Epithelial cell of prostate (primary cell): ENCODE data around the gene KCTD3.

Experiments used
- DNase-seq: peaks from one replicate; pipeline ENCODE4 v3.0.0-alpha.2; 2011; ENCODE audit warnings: low read depth, low spot score
- H3K27ac ChIP-seq: fragments of 450-650 bp; 2 replicates; pipeline ENCODE4 v1.5.1; 2017; ENCODE audit warnings: mild to moderate bottlenecking

KCTD3 gene

GRCh38 chr1:215555531-215555930, 11.6 kb upstream of the KCTD3 start:
- no peak overlapping the region for H3K27ac ChIP-seq
- no peak for DNase-seq

DNA sequence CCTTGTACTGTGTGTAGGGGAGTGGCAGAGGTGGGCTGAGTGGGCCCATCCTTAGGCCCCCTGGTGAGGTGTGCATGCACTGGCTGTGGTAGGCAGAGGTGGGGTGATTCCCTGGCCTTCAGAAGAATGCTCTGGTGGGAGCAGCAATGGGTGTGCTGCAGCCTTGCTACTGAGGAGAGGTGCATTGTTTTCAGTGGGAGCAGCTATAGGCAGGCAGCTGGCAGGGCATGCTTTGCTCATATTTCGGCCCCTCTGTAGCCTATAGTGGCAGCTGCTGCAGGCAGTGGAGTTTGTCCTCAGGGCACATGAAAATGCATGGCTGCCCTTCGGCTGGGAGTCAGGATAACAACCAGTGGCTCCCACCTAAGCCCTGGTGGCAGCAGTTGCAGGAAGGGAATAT, 10.1 kb upstream of the KCTD3 start:
- DNase-seq, result no peak
- no peak overlapping the region for H3K27ac ChIP-seq

GRCh38 chr1:215557504-215557903, 9.6 kb upstream of the KCTD3 start:
- DNase-seq, result no peak
- no peak overlapping the region for H3K27ac ChIP-seq

GRCh38 chr1:215557992-215558626, 9.0 kb upstream of the KCTD3 start:
- no peak overlapping the region for H3K27ac ChIP-seq
- no peak for DNase-seq

- DNase-seq, result no peak
- peak overlapping the region; percentile 72 for H3K27ac ChIP-seq
Measured at GRCh38 chr1:215567491-215568298, 591 bp downstream of the KCTD3 start.

DNA sequence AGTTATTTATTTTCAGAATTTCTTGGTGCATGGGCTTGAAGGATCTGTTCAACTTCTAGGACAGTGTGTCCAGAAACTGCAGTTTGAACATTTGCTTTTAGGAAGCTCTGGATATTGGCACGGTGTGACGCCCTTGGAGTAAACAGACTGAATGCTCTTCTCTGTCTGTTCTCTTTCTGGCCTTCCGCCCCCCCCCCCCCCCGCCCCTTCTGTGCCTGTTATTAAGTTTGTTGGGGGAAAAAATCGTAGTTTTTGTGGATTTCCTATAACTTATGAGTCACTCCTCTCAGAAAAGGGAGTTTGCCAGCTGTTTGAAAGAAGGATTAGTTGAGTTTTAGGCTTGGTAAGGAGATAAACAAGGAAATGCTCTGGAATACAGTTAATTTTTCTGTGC, 1.2 kb downstream of the KCTD3 start:
- peak overlapping the region; percentile 72 for H3K27ac ChIP-seq
- no peak for DNase-seq

- no peak for DNase-seq
- peak overlapping the region; percentile 28 for H3K27ac ChIP-seq
Measured at GRCh38 chr1:215569986-215570824, 3.1 kb downstream of the KCTD3 start.

- DNase-seq, result no peak
- peak overlapping the region; percentile 74 for H3K27ac ChIP-seq
Measured at GRCh38 chr1:215581896-215582295, 14.8 kb downstream of the KCTD3 start.

DNA sequence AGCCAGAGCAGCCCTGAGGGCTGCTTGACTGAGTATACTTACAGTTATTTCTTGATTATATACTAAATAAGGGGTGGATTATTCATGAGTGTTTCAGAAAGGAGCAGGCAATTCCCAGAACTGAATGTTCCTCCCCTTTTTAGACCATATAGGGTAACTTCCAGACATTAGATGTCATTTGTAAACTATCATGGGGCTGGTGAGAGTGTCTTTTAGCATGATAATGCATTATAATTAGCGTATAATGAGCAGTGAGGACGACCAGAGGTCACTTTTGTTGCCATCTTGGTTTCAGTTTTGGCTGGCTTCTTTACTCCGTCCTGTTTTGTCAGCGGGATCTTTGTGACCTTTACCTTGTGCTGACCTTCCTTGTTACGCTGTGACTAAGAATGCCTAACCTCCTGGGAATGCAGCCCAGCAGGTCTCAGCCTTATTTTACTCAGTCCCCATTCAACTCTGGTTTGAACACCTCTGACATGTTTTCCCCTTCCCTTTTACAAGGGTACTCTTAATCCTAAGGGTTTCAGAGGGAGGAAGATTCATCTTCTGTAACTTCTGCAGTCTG, 16.2 kb downstream of the KCTD3 start:
- peak overlapping the region; percentile 74 for H3K27ac ChIP-seq
- peak; percentile 41 for DNase-seq

DNA sequence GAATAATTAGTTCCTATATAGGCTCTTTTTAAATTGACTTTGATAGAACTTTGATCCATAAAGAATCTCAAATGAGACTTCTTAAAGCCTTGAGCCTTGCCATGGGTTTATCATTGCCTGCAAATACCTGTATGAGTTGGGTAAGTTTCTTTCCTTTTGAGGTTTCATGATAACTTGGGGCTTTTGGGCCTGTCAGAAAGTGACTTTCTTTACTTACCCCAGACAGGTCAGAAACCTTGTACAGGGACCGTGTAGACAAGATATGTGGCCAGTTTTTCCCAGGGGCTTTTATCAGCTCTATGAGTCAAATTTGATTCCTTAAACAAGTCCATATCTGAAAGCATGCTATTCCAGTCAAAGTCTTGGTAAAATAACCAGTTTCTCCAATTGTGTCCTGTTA, 17.3 kb downstream of the KCTD3 start:
- H3K27ac ChIP-seq, result peak overlapping the region; percentile 74
- no peak for DNase-seq

DNA sequence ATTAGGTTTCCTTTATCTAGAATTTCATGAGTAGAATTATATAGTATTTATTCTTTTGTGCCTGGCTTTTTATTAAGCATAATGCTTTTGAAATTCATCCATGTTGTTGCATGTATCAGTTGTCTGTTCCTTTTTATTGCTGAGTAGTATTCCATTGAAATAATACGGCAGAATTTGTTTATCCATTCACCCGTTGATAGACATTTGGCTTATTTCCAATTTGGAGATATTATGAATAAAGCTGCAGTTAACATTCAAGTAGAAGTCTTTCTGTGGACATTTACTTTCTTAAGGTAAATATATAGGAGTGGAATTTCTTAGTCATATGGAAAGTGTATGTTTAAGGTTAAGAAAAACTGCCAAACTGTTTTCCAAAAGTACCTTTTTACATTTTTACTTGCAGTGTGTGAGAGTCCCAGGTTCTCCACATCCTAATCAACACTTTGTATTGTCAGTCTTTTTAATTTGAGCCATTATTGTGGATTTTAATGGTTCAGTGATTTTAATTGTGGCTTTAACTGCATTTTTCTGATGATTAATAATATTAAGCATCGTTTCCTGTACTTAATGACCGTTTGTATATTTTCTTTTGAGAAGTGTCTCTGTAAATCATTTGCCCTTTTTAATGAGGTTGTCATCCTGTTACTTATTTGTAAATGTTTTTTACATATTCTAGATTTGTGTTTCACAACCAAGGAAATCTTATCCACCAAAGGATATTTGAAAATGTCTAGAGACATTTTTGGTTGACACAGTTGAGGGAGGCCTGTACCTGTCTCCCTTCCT, 22.7 kb downstream of the KCTD3 start:
- DNase-seq, result no peak
- H3K27ac ChIP-seq, result no peak overlapping the region

GRCh38 chr1:215590779-215591491, 23.8 kb downstream of the KCTD3 start:
- no peak overlapping the region for H3K27ac ChIP-seq
- DNase-seq, result no peak

GRCh38 chr1:215594640-215595039, 27.5 kb downstream of the KCTD3 start:
- H3K27ac ChIP-seq, result peak overlapping the region; percentile 12
- DNase-seq, result no peak

GRCh38 chr1:215595231-215595630, 28.1 kb downstream of the KCTD3 start:
- peak overlapping the region; percentile 12 for H3K27ac ChIP-seq
- DNase-seq, result no peak

DNA sequence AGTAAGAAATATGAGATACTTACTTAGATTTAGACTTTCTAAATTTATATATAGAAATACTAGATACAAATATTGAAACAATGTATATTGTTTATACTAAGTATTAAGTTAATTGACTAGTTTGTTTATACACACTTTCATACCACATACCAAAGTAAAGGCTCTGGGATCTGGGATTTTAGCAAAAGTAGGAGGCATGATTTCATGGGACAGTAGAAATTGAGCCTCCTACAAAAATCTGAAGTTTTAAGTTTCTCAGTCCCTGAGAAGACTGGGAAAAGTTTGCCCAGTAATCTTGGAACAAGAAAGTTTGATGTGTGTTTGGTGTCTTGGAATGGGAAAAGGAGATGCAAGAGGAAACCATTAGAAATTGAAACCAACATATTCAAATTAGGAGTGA, 30.9 kb downstream of the KCTD3 start:
- H3K27ac ChIP-seq, result no peak overlapping the region
- no peak for DNase-seq

GRCh38 chr1:215599418-215600074, 32.4 kb downstream of the KCTD3 start:
- no peak for DNase-seq
- no peak overlapping the region for H3K27ac ChIP-seq

GRCh38 chr1:215600258-215600792, 33.2 kb downstream of the KCTD3 start:
- no peak overlapping the region for H3K27ac ChIP-seq
- DNase-seq, result no peak

DNA sequence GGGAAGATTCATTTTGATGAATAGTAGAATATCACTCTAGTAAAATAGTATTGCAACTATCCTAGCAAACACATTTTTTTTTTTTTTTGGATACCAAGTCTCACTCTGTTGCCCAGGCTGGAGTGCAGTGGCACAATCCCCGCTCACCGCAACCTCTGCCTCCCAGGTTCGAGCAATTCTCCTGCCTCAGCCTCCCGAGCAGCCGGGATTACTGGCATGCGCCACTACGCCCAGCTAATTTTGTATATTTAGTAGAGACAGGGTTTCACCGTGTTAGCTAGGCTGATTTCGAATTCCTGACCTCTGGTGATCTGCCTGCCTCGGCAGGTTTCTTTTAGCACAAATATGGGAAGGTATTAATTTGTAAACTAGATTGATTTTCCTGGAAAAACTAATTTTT, 33.8 kb downstream of the KCTD3 start:
- no peak overlapping the region for H3K27ac ChIP-seq
- no peak for DNase-seq

DNA sequence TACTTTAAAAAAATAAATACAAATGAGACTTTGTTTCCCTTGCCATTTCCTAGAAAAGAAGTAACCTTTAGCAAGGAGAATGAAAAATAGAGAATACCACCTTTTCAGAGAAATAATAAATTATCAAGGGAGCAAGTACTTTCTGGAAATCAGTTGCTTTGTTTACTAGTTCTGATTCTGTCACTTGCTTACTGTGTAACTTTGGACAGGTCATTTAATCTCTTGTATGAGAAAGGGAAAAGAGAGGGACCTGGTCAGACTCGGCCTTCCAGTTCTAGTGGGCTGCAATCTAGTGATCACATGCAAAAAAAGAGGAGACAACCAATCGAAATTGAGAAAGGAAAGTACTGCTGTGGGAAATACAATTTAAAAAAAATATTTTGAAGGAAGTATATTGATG, 34.2 kb downstream of the KCTD3 start:
- DNase-seq, result no peak
- H3K27ac ChIP-seq, result no peak overlapping the region
